MCF 10A (cell line): Measurements from ENCODE around the gene PITPNM3. TPM values are rescaled to one million over a fixed set of nuclear protein-coding genes. Genes with fewer than 3 reads are reported as not detected.

ENCODE experiments used
- BruUV-seq: library from RNA; stranded (reverse); fragments of 400-500 nt; replicated peaks from 2 replicates; lab custom pipeline; 2021; lab: Mats Ljungman, UMichigan
- CTCF ChIA-PET: fragments of 300-600 bp; sonication (Branson Sonifier 250); formaldehyde crosslinking; extraction: SDS; loops from one replicate; lab custom pipeline; 2021; ENCODE audit warnings: antibody characterized with exemption, inconsistent platforms; lab: Yijun Ruan, JAX
- POLR2A ChIA-PET: fragments of 300-600, 350-650 bp; sonication (Branson Sonifier 250); formaldehyde crosslinking; extraction: SDS; loops from one replicate; lab custom pipeline; 2020; ENCODE audit warnings: antibody characterized with exemption, inconsistent platforms; lab: Yijun Ruan, JAX
- DNase-seq: peaks from one replicate; pipeline ENCODE4 v3.0.0-alpha.2; 2018; ENCODE audit not compliant: unreplicated experiment
- H3K27ac Mint-ChIP-seq: one replicate; pipeline ENCODE4 v1.8.0; 2022; ENCODE audit warnings: mild to moderate bottlenecking, low read depth, mixed read lengths; ENCODE audit not compliant: unreplicated experiment
- H3K27me3 Mint-ChIP-seq: one replicate; pipeline ENCODE4 v1.8.0; 2022; ENCODE audit warnings: mixed read lengths; ENCODE audit not compliant: insufficient read depth, unreplicated experiment
- H3K36me3 Mint-ChIP-seq: one replicate; pipeline ENCODE4 v1.8.0; 2022; ENCODE audit warnings: mild to moderate bottlenecking, moderate library complexity, mixed read lengths; ENCODE audit not compliant: insufficient read depth, unreplicated experiment
- H3K4me1 Mint-ChIP-seq: one replicate; pipeline ENCODE4 v1.8.0; 2022; ENCODE audit warnings: mixed read lengths; ENCODE audit not compliant: insufficient read depth, unreplicated experiment
- H3K4me3 Mint-ChIP-seq: one replicate; pipeline ENCODE4 v1.8.0; 2022; ENCODE audit warnings: mild to moderate bottlenecking, moderate library complexity, mixed read lengths; ENCODE audit not compliant: unreplicated experiment
- H3K9me3 Mint-ChIP-seq: one replicate; pipeline ENCODE4 v1.8.0; 2022; ENCODE audit warnings: mixed read lengths; ENCODE audit not compliant: unreplicated experiment
- intact Hi-C: fragments of 100-400 bp; cut with micrococcal nuclease; formaldehyde crosslinking; loops from 2 replicates; pipeline ENCODE4 v1.14.1; 2022
- total RNA-seq: library from RNA; stranded (reverse); gene quantifications from 2 replicates; pipeline ENCODE4 v1.2.3, GENCODE V29; 2022
- TF ChIP-seq, protein P1 (sequence below): fragments of 200-600 bp; IDR thresholded peaks from one replicate; pipeline ENCODE4 v1.8.0; 2022; ENCODE audit warnings: antibody characterized with exemption, mild to moderate bottlenecking; ENCODE audit not compliant: unreplicated experiment

The PITPNM3 gene
- total RNA-seq, 1 experiment from 2014 or later = 22.8 TPM

DNA sequence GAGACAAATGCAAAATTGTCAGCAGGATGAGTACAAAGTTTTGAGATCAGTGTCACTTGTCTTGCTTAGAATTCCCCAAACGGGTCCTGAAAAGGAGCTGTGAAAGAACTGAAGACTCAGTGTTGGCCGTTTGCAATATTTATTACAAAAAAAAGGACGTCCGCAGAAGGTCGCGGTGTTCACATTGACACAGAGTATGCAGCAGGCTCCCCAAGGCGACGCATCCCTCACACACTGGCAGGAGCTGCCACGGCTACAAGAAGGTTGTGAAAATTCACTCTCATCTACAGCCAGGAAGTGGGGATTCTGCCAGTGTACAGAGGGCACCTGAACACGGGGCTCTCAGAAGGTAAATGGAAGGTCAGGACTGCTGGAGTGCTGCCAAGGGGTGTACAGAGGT is 147.6 kb downstream of the PITPNM3 start:
- no peak overlapping the region for H3K27ac Mint-ChIP-seq
- H3K27me3 Mint-ChIP-seq = peaks cover 60% of the 10 kb centered on the region
- no peaks in the 10 kb centered on the region for H3K4me1 Mint-ChIP-seq
- CTCF ChIA-PET = interaction anchor here (0.6 to 1.1 kb wide), 3 partner anchors 14 to 730 kb away, joined by 3 to 4 read pairs (median 3); no protein-coding TSS in a partner anchor
- no peaks in the 10 kb centered on the region for H3K9me3 Mint-ChIP-seq
- no peak for DNase-seq
- POLR2A ChIA-PET = no interaction called here
- intact Hi-C loops = no loop called here
- no peaks in the 10 kb centered on the region for H3K36me3 Mint-ChIP-seq
- TF ChIP-seq, protein P1, sequence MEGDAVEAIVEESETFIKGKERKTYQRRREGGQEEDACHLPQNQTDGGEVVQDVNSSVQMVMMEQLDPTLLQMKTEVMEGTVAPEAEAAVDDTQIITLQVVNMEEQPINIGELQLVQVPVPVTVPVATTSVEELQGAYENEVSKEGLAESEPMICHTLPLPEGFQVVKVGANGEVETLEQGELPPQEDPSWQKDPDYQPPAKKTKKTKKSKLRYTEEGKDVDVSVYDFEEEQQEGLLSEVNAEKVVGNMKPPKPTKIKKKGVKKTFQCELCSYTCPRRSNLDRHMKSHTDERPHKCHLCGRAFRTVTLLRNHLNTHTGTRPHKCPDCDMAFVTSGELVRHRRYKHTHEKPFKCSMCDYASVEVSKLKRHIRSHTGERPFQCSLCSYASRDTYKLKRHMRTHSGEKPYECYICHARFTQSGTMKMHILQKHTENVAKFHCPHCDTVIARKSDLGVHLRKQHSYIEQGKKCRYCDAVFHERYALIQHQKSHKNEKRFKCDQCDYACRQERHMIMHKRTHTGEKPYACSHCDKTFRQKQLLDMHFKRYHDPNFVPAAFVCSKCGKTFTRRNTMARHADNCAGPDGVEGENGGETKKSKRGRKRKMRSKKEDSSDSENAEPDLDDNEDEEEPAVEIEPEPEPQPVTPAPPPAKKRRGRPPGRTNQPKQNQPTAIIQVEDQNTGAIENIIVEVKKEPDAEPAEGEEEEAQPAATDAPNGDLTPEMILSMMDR = no peak
- no TSS peak for BruUV-seq
- no peak overlapping the region for H3K4me3 Mint-ChIP-seq

DNA sequence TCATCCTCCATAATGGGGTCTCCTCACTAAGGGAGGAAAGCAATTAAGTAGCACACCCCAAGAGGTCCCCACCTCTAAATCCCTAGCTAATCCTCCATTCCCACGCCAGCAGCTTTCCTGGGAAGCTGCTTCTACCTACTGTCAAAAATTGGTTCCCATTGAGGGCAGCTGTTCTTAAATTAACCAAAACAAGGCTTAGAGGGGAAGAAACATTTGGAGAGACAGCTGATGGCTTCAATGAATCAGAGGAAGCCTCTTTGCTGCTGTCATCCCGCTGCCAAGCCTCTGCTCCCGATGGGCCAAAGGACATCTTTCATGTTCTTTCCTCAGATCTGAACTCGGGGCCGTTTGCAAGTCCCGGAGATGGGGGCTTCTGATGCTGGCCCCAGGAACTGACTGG is 148.1 kb downstream of the PITPNM3 start:
- intact Hi-C loops = no loop called here
- CTCF ChIA-PET = interaction anchor here (0.6 to 1.1 kb wide), 2 partner anchors 14 to 730 kb away, joined by 3 read pairs; no protein-coding TSS in a partner anchor
- TF ChIP-seq, protein P1 = no peak
- no peak for DNase-seq
- H3K4me3 Mint-ChIP-seq = no peak overlapping the region
- H3K27ac Mint-ChIP-seq = no peak overlapping the region
- no peaks in the 10 kb centered on the region for H3K9me3 Mint-ChIP-seq
- POLR2A ChIA-PET = no interaction called here
- peaks cover 65% of the 10 kb centered on the region for H3K27me3 Mint-ChIP-seq
- H3K4me1 Mint-ChIP-seq = no peaks in the 10 kb centered on the region
- no peaks in the 10 kb centered on the region for H3K36me3 Mint-ChIP-seq
- no TSS peak for BruUV-seq

DNA sequence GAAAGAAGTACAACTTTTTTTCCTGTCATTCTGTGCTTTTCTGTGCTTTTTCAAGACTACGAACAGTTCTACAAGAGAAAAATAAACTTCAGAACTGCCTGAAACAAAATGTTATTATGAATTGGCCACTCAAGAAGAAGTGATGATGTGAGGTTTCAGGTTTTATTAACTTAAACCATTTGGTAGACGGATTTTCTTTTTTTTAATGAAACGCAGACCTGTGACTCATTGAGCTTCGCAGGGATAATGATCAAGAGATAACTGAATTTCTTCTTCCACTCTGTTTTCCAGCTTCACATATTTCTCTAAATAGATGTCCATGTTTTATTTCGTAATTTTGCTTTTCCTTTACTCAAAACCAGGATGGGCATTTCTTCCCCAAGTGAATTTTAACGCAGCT is 154.1 kb downstream of the PITPNM3 start:
- POLR2A ChIA-PET = no interaction called here
- CTCF ChIA-PET = no interaction called here
- H3K4me1 Mint-ChIP-seq = no peaks in the 10 kb centered on the region
- TF ChIP-seq, protein P1 = no peak
- intact Hi-C loops = no loop called here
- peaks cover 5% of the 10 kb centered on the region for H3K9me3 Mint-ChIP-seq
- H3K27me3 Mint-ChIP-seq = peaks cover 39% of the 10 kb centered on the region
- no peak overlapping the region for H3K27ac Mint-ChIP-seq
- DNase-seq = no peak
- no peaks in the 10 kb centered on the region for H3K36me3 Mint-ChIP-seq
- BruUV-seq = no TSS peak
- no peak overlapping the region for H3K4me3 Mint-ChIP-seq

Other genes with a start within 250 kb of the PITPNM3 start
- not detected in 2 replicates for gene AIPL1, start 121.4 kb downstream of the PITPNM3 start, total RNA-seq
- gene PIMREG, start 112.1 kb downstream of the PITPNM3 start, total RNA-seq = 11.0 and 21.7 TPM in 2 replicates
- gene KIAA0753, start 84.2 kb upstream of the PITPNM3 start, total RNA-seq = 22.8 and 25.3 TPM in 2 replicates
- gene TXNDC17, start 84.5 kb upstream of the PITPNM3 start, total RNA-seq = 137 and 146 TPM in 2 replicates
- gene MED31, start 95.0 kb upstream of the PITPNM3 start, total RNA-seq = 17.7 and 17.8 TPM in 2 replicates
- gene C17orf100, start 95.2 kb upstream of the PITPNM3 start, total RNA-seq = 1.4 and 1.7 TPM in 2 replicates
- not detected in 2 replicates for gene SLC13A5, start 156.8 kb upstream of the PITPNM3 start, total RNA-seq
- not detected in 2 replicates for gene XAF1, start 199.5 kb upstream of the PITPNM3 start, total RNA-seq
- 1.4 and 1.7 TPM in 2 replicates for gene FBXO39, start 219.7 kb upstream of the PITPNM3 start, total RNA-seq